ENCODE measurements around the gene CAMK2A.

The CAMK2A gene

DNA sequence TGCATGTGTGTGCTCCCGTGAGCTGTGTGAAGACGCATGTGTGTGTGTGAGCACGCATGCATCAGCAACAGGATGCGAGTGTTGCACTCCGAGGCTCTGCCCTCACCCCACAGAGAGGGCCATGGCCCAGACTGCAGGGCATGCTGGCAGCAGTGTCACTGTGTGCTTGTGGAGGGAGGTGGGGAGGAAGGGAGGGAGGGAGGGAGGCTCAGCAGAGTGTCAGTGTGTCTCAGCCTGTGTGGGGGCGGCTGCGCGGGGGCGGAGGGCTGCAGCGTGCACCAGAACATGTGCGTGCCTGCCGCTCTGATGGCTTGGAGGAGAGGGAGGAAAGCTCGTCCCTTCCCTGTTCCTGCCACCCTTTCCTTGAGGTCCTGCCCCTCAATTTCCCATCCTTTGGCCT is 5.3 kb downstream of the CAMK2A start:
- Mint-ChIP-seq H3K9me3 (no peaks in the 10 kb centered on the region), H3K4me1 (no peaks in the 10 kb centered on the region), H3K27ac (no peak overlapping the region), H3K27me3 (peaks cover 5% of the 10 kb centered on the region), H3K36me3 (ENCODE audit: low read depth) (no peaks in the 10 kb centered on the region), H3K4me3 (no peak overlapping the region)
- ATAC-seq (no peak), DNase-seq (no peak)

DNA sequence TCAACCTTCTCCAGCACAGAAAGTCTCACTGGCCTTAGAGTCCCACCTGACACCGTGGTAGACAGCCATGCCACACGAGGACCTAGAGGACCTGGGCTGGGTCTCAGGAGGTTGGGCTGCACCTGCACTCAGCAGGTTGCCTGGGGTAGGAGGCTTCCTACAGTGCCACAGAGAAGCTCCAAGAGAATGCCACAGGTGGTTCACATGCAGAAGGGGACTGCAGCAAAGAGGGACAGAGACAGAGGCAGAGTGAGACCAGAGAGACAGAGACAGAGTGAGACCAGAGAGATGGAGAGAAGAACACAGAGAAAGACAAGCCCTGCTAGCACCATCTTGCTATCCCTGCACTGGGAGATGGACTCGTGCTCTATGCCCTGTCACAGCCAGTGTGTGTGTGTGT is 5.7 kb downstream of the CAMK2A start:
- DNase-seq (no peak), ATAC-seq (no peak)
- Mint-ChIP-seq H3K4me1 (no peaks in the 10 kb centered on the region), H3K36me3 (ENCODE audit: low read depth) (no peaks in the 10 kb centered on the region), H3K27me3 (peaks cover 5% of the 10 kb centered on the region), H3K9me3 (no peaks in the 10 kb centered on the region), H3K27ac (no peak overlapping the region), H3K4me3 (no peak overlapping the region)

DNA sequence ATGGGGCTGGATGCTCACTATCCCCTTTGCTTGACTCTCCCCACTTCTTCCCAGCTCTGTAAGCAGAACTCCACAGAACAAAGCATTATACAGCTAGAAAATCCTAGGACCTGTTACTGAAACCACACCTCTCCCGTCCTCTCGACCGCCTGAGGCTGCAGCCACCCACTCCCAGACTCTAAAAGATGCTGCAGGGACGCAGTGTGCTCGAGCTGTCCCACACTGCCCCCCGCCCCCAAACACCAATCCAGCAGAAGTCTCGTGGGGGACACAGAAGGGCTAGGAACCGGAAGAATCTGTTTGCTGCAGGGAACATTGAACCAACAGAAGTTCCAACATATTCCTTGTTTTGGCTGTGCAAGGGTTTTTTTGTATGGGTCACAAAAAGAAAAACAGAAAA is 7.6 kb downstream of the CAMK2A start:
- Mint-ChIP-seq H3K27me3 (peaks cover 5% of the 10 kb centered on the region), H3K36me3 (ENCODE audit: low read depth) (no peaks in the 10 kb centered on the region), H3K4me3 (no peak overlapping the region), H3K9me3 (no peaks in the 10 kb centered on the region), H3K27ac (no peak overlapping the region), H3K4me1 (no peaks in the 10 kb centered on the region)
- ATAC-seq = no peak
- DNase-seq = no peak

DNA sequence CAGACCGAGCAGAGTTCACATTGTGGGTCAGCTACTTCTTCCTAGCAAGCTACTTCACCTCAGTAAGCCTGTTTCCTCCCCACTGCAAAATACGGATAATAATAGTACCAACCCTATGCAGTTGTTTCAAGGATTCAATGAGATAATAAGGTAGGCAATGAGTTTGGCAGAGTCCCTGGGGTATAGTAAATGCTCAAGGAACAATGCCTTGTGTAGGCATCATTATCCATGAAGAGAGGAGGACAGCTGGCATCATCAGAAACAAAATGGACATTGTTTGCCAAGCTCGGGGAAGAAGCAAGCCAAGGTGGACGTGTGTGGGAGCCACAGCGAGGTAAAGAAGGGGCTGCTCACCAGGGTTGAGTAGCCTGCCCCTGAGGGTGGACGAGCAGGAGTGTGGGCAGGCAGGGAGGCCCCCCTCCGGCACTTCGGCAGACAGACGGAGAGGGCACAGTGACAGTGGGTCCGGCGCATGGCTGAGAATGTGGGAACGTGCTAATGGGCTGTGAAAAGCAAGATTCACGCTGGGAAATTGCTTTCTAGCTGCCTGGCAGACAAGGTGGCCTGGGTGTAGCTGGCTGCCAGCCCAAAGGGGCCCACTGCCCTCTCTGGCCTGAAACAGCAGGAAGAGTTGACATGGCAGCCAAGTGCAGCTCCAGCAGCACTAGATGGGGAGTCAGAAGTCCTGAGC is 10.1 kb downstream of the CAMK2A start:
- Mint-ChIP-seq H3K9me3 (no peaks in the 10 kb centered on the region), H3K4me1 (no peaks in the 10 kb centered on the region), H3K27ac (no peak overlapping the region), H3K36me3 (ENCODE audit: low read depth) (no peaks in the 10 kb centered on the region), H3K27me3 (peaks cover 5% of the 10 kb centered on the region), H3K4me3 (no peak overlapping the region)
- DNase-seq (no peak), ATAC-seq (no peak)

DNA sequence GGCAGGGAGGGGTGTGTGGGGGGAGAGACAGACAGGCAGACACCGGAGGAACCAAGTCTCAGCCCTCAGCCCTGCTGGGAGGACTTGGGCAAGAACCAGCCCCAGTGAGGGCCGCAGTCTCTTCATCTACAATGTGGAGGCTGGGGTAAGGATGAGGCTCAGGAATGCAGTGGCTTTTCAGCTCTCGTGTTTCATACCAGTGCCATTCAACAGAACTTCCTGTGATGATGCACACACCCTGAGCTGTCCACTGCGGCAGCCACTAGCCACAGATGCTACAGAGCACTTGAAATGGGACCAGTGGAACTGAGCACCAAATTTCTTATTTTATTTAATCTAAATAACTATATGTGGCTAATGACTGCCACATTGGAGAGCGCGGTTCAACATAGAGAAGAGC is 10.7 kb downstream of the CAMK2A start:
- no peaks in the 10 kb centered on the region for H3K4me1 Mint-ChIP-seq

DNA sequence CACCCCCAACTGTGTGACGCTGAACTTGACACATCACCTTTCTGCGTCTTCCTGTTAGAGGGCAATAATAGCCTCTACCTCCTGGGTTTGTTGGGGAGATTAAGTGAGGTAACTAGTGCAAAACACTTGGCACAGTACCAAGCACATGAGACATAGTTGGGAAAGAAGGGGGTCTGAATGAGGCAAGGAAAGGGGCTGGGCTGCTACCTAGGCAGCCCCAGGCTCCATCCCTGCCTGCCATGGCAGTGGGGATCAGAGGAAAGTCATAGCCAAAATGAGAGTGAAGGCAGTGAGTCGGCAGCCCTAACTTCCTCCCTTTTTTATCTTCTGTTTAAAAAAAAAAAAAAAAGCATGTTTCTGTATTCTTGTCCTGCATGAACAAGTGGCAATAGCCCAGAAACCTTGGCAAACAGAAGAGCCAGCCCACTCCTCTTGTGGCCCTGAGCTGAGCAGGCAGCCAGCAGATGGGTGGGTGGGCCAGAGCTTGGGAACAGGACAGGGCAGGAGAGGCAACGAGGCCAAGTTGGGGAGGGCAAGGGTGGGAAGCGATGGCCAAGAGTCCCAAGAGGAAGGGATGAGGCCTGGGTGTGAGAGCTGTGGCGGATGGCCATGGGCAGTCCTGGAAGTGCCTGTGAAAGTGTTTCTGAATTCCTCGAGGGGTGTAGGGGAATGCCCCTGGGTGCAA is 11.4 kb downstream of the CAMK2A start:
- Mint-ChIP-seq H3K4me3 (no peak overlapping the region), H3K4me1 (no peaks in the 10 kb centered on the region), H3K27me3 (peaks cover 5% of the 10 kb centered on the region), H3K27ac (no peak overlapping the region), H3K36me3 (ENCODE audit: low read depth) (no peaks in the 10 kb centered on the region), H3K9me3 (no peaks in the 10 kb centered on the region)
- DNase-seq = no peak
- no peak for ATAC-seq

More for the DNA sequence above, 10.7 kb downstream of the CAMK2A start:
- H3K9me3 Mint-ChIP-seq = no peaks in the 10 kb centered on the region
- H3K36me3 Mint-ChIP-seq (ENCODE audit: low read depth) = no peaks in the 10 kb centered on the region
- no peak for ATAC-seq
- H3K4me3 Mint-ChIP-seq = no peak overlapping the region
- no peak overlapping the region for H3K27ac Mint-ChIP-seq
- DNase-seq = no peak
- peaks cover 5% of the 10 kb centered on the region for H3K27me3 Mint-ChIP-seq

DNA sequence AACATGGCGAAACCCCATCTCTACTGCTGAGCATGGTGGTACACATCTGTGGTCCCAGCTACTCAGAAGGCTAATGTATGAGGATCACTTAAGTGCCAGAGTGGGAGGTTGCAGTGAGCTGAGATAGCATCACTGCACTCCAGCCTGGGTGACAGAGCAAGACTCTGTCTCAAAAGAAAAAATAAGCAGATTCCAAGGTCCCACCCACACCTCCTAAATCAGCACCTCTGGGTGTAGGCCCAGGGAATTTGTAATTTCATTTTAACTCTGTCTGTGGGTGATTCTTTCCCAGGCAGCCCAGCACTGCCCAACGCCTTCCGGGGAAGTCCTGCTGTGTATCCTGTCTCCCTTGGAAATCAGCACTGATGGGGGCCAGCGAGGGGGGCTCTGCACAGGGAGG is 12.5 kb downstream of the CAMK2A start:
- Mint-ChIP-seq H3K4me1 (no peaks in the 10 kb centered on the region), H3K27me3 (peaks cover 5% of the 10 kb centered on the region), H3K9me3 (no peaks in the 10 kb centered on the region), H3K4me3 (no peak overlapping the region), H3K36me3 (ENCODE audit: low read depth) (no peaks in the 10 kb centered on the region), H3K27ac (no peak overlapping the region)
- DNase-seq = no peak
- no peak for ATAC-seq

DNA sequence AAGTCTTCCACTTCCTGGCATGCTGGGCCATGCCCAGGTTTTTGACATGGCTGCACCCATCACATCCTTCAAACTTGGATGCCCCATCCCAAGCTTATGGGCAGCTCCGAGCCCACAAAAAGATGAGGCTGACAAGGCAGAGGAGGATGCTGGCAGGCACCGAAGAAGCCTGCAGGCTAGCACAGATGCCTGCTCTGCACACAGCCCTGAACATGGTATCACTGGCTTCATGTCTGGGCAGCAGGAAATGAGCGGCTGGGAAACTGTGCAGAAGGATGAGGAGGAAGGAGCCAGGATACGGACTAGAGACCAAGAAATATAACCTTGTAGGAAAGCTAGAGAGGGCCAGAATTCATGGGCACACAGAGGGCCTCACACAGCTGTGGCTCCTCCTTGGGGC is 14.8 kb downstream of the CAMK2A start:
- Mint-ChIP-seq H3K27ac (no peak overlapping the region), H3K4me1 (no peaks in the 10 kb centered on the region), H3K9me3 (no peaks in the 10 kb centered on the region), H3K4me3 (no peak overlapping the region), H3K36me3 (ENCODE audit: low read depth) (no peaks in the 10 kb centered on the region), H3K27me3 (peaks cover 2% of the 10 kb centered on the region)
- DNase-seq (no peak), ATAC-seq (no peak)

DNA sequence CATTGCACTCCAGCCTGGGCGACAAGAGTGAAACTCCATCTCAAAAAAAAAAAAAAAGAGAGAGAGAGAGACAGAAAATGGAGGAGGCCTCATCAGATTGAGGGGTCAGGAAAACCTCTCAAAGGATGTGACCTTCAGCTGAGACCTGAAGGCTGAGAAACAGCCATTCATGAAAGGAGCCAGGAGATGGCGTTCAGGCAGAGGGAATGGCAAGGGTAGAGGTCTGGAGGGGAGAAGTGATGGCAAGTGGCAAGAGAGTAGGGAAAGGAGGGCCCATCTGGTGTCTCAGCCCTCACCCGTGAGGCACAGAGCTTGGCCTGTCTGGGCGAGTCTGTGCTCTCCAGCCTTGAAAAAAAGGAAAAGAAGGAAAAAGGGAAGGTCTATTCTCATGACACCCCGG is 17.0 kb downstream of the CAMK2A start:
- H3K4me3 Mint-ChIP-seq = no peak overlapping the region
- ATAC-seq = peak; percentile 64
- no peaks in the 10 kb centered on the region for H3K27me3 Mint-ChIP-seq
- no peaks in the 10 kb centered on the region for H3K9me3 Mint-ChIP-seq
- no peaks in the 10 kb centered on the region for H3K4me1 Mint-ChIP-seq
- DNase-seq = no peak
- H3K36me3 Mint-ChIP-seq (ENCODE audit: low read depth) = no peaks in the 10 kb centered on the region
- H3K27ac Mint-ChIP-seq = no peak overlapping the region

DNA sequence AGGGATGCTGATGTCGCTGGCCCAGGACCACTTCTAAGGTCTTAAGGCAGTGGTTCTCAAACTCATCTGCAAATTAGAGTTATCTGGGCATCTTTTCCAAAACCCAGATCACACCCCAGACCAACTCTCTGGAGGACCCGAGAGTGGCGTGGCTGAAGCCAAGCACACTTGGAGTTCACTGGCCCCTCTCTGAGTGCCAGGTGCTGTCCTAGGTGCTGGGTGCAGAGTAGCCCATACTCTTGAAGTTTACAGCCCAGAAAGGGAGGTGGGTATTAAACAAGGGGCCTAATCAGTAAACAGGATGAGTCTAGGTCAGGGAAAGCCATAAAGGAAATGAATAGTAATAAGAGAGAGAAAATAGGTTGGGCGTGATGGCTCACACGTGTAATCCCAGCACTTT is 17.6 kb downstream of the CAMK2A start:
- ATAC-seq (no peak), DNase-seq (no peak)
- no peaks in the 10 kb centered on the region for H3K36me3 Mint-ChIP-seq (ENCODE audit: low read depth)
- H3K27me3 Mint-ChIP-seq = no peaks in the 10 kb centered on the region
- H3K27ac Mint-ChIP-seq = no peak overlapping the region
- H3K4me1 Mint-ChIP-seq = no peaks in the 10 kb centered on the region
- H3K9me3 Mint-ChIP-seq = no peaks in the 10 kb centered on the region
- H3K4me3 Mint-ChIP-seq = no peak overlapping the region

DNA sequence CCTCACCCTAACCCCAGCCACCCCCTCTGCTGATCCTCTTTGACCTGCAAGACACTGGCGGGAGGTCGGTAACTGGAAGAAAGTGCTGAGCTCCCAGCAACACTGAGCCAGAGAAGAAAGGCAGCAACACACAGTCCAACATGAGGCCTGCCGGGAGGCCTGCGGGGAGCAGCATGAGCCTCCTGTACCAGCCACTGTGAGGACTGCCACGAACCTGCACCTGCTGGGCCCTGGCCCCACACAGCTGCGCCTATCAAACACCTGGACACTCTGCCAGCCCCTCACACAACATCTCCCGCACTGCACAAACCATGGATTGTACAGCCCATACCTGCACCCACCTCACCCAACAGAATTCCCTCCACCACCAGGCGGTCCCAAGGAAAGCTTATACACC is 18.3 kb downstream of the CAMK2A start:
- Mint-ChIP-seq H3K4me3 (no peak overlapping the region), H3K36me3 (ENCODE audit: low read depth) (no peaks in the 10 kb centered on the region), H3K27ac (no peak overlapping the region), H3K9me3 (no peaks in the 10 kb centered on the region), H3K27me3 (no peaks in the 10 kb centered on the region), H3K4me1 (no peaks in the 10 kb centered on the region)
- DNase-seq (no peak), ATAC-seq (no peak)

DNA sequence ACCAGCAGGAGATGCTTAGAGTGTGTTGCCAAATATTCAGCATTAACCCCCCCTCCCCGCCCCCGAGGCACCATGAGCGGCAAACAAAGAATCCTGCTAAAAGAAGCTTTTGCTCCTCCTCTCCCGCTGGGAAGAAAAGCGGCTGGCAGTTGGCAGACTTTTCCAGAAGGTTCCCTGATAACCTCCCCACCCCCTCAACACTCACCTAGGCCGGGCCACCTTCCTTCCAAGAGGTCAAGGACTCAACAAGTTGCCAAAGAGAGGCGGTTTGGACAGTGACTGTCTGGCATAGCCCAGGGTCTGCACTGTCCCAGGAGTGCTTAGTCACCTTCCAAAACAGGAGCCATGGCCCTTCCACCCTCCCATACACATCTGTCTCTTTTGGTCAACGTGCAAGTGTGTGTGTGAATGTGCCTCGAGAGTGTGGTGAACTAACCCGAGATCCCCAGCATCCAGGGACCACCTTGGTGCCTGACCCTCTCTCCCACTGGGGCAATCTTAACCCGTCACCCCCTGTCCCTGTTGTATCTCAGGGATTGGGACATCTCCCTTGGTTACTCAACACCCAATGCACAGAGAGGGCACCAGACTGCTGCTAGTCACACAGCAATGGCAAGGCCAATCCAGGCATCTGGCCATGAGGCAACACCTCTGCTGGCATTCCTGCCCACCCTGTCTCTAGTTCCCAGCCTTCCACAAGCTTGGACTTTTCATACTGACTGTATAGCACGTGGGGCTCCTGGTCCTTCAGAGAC is 18.9 kb downstream of the CAMK2A start:
- no peaks in the 10 kb centered on the region for H3K36me3 Mint-ChIP-seq (ENCODE audit: low read depth)
- no peak overlapping the region for H3K4me3 Mint-ChIP-seq
- H3K27ac Mint-ChIP-seq = no peak overlapping the region
- H3K4me1 Mint-ChIP-seq = no peaks in the 10 kb centered on the region
- ATAC-seq = no peak
- no peak for DNase-seq
- no peaks in the 10 kb centered on the region for H3K9me3 Mint-ChIP-seq
- H3K27me3 Mint-ChIP-seq = no peaks in the 10 kb centered on the region

DNA sequence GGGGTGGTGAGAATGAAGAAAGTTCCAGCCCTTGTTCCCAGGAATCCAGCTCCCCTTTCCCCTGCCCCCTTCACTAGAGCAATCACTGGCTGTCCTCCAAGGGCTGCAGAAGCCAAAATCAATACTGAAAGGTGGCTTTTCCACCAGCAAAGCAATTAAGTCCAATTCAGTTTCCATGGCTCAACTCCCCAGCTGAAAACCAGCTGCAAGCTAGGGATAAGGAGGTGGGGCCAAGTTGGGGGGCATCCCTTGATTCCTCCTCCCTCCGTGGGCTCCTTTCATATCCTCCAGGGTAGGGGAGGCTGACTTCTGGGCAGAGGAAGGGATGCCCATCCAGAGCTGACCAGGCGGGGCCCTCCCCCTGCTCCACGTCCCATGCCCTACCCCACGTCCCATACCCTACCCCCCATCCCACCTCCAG is 22.7 kb downstream of the CAMK2A start:
- ATAC-seq (no peak), DNase-seq (no peak)
- Mint-ChIP-seq H3K9me3 (no peaks in the 10 kb centered on the region), H3K4me3 (no peak overlapping the region), H3K27ac (no peak overlapping the region), H3K27me3 (no peaks in the 10 kb centered on the region), H3K36me3 (ENCODE audit: low read depth) (no peaks in the 10 kb centered on the region), H3K4me1 (no peaks in the 10 kb centered on the region)

DNA sequence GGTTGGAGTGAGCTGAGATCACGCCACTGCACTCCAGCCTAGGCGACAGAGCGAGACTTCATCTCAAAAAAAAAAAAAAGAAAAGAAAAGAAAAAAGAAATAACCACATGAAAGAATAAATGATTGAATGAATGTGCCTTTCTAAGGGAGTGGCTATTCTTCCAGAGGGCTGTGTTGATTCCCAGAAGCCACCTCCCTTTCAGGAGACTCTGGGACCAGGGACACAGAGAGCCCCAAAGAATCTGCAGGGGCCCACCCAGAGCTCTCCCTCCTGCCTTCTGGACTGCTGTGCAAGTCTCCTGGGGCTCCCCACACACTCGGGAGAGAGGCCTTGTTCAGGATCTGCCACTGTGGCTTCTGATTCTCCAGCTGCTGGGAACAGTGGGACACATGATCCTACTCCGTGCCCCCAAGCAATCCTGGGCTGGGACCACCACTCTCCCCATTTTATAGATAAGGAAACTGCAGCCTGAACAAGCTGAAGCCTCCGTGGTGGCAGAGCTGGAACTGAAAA is 23.6 kb downstream of the CAMK2A start:
- H3K36me3 Mint-ChIP-seq (ENCODE audit: low read depth) = no peaks in the 10 kb centered on the region
- ATAC-seq (no peak), DNase-seq (no peak)
- no peak overlapping the region for H3K4me3 Mint-ChIP-seq
- no peak overlapping the region for H3K27ac Mint-ChIP-seq
- no peaks in the 10 kb centered on the region for H3K4me1 Mint-ChIP-seq
- H3K9me3 Mint-ChIP-seq = no peaks in the 10 kb centered on the region
- H3K27me3 Mint-ChIP-seq = no peaks in the 10 kb centered on the region

Data from activated naive CD8-positive, alpha-beta T cell treated with anti-CD3 and anti-CD28 coated beads, Interleukin-2, amount 50 U/mL, for 24 hours (primary cell).